CD14-positive monocyte (primary cell): Measurements from ENCODE around the gene NPR3. TPM values are rescaled to one million over a fixed set of nuclear protein-coding genes. Genes with fewer than 3 reads are reported as not detected.

ENCODE experiments used
- DNase-seq, 3 donors: peaks; one replicate each; pipeline ENCODE4 v3.0.0-alpha.2; 2011 to 2022
- H2AFZ ChIP-seq: 2 replicates; pipeline ENCODE4 v1.6.0; 2012; ENCODE audit warnings: mild to moderate bottlenecking, low read depth, low read length, inconsistent platforms; ENCODE audit not compliant: insufficient read depth, poor library complexity, severe bottlenecking
- H3K27ac ChIP-seq, 2 donors: 1 replicate in 1 of 2; 2 replicates in 1 of 2; pipeline ENCODE4 v1.5.1; 2012 to 2013; ENCODE audit warnings: low read length in 2 of 2, control low read depth in 1 of 2, inconsistent platforms in 1 of 2, low read depth in 1 of 2, mild to moderate bottlenecking in 1 of 2
- H3K27me3 ChIP-seq, 2 donors: one replicate each; pipeline versions ENCODE4 v1.6.0 to v1.6.1; 2011 to 2013; ENCODE audit warnings: low read length in 2 of 2; ENCODE audit not compliant: control insufficient read depth in 2 of 2, insufficient read depth in 2 of 2
- H3K36me3 ChIP-seq, 2 donors: replicated peaks in 1 of 2; 1 replicate in 1 of 2; 2 replicates in 1 of 2; pipeline versions ENCODE4 v1.5.1 to v1.6.1; 2012 to 2013; ENCODE audit warnings: low read length in 2 of 2, control low read depth in 1 of 2, inconsistent platforms in 1 of 2, mild to moderate bottlenecking in 1 of 2; ENCODE audit not compliant: insufficient read depth in 2 of 2, control insufficient read depth in 1 of 2
- H3K4me1 ChIP-seq, 2 donors: 1 replicate in 1 of 2; 2 replicates in 1 of 2; pipeline versions ENCODE4 v1.5.1 to v1.6.1; 2012 to 2013; ENCODE audit warnings: low read length in 2 of 2, control low read depth in 1 of 2, inconsistent platforms in 1 of 2, mild to moderate bottlenecking in 1 of 2, moderate library complexity in 1 of 2; ENCODE audit not compliant: insufficient read depth in 2 of 2, control insufficient read depth in 1 of 2
- H3K4me2 ChIP-seq: replicated peaks from 2 replicates; pipeline ENCODE3; 2012; ENCODE audit warnings: low read length, moderate library complexity, mild to moderate bottlenecking; ENCODE audit not compliant: poor library complexity, severe bottlenecking; ENCODE audit errors: extremely low read depth
- H3K4me3 ChIP-seq, 3 experiments: fragments of 200-600 bp in 1 of 3; sonication (generic) in 1 of 3; replicated peaks in 1 of 3; 1 replicate in 2 of 3; 2 replicates in 1 of 3; pipeline ENCODE4 v1.5.1; 2011 to 2013; ENCODE audit warnings: low read length in 3 of 3, mild to moderate bottlenecking in 3 of 3, control low read depth in 2 of 3, low read depth in 2 of 3, inconsistent platforms in 1 of 3, moderate library complexity in 1 of 3
- H3K79me2 ChIP-seq: 2 replicates; pipeline ENCODE4 v1.6.0; 2012; ENCODE audit warnings: mild to moderate bottlenecking, control low read depth, inconsistent platforms, low read length, moderate library complexity; ENCODE audit not compliant: insufficient read depth
- H3K9ac ChIP-seq: 2 replicates; pipeline ENCODE4 v1.6.0; 2017; ENCODE audit warnings: low read length, mild to moderate bottlenecking; ENCODE audit not compliant: insufficient read depth, poor library complexity, severe bottlenecking
- H3K9me3 ChIP-seq, 2 donors: replicated peaks in 1 of 2; 1 replicate in 1 of 2; 2 replicates in 1 of 2; pipeline versions ENCODE4 v1.5.1 to v1.6.1; 2012 to 2013; ENCODE audit warnings: low read length in 2 of 2, control low read depth in 1 of 2; ENCODE audit not compliant: control insufficient read depth in 1 of 2, insufficient read depth in 1 of 2
- H4K20me1 ChIP-seq: 2 replicates; pipeline ENCODE4 v1.6.0; 2012; ENCODE audit warnings: mild to moderate bottlenecking, low read length, control low read depth, moderate library complexity; ENCODE audit not compliant: insufficient read depth
- H3K27ac Mint-ChIP-seq, 7 donors: one replicate each; pipeline ENCODE4 v1.8.0; 2020; ENCODE audit warnings: mild to moderate bottlenecking in 7 of 7, mixed read lengths in 7 of 7, moderate library complexity in 6 of 7, inconsistent platforms in 2 of 7
- H3K27me3 Mint-ChIP-seq, 3 donors: one replicate each; pipeline ENCODE4 v1.8.0; 2021 to 2022; ENCODE audit warnings: low read depth in 3 of 3, mild to moderate bottlenecking in 3 of 3, mixed read lengths in 3 of 3, moderate library complexity in 3 of 3, inconsistent platforms in 1 of 3
- H3K36me3 Mint-ChIP-seq, 2 donors: one replicate each; pipeline ENCODE4 v1.8.0; 2020; ENCODE audit warnings: mixed read lengths in 2 of 2, inconsistent platforms in 1 of 2, mild to moderate bottlenecking in 1 of 2
- H3K4me1 Mint-ChIP-seq: one replicate; pipeline ENCODE4 v1.8.0; 2020; ENCODE audit warnings: mild to moderate bottlenecking, mixed read lengths
- H3K4me3 Mint-ChIP-seq, 2 donors: one replicate each; pipeline ENCODE4 v1.8.0; 2020; ENCODE audit warnings: mild to moderate bottlenecking in 2 of 2, mixed read lengths in 2 of 2, moderate library complexity in 1 of 2
- H3K9me3 Mint-ChIP-seq, 7 donors: one replicate each; pipeline ENCODE4 v1.8.0; 2020 to 2022; ENCODE audit warnings: mixed read lengths in 7 of 7, mild to moderate bottlenecking in 6 of 7, moderate library complexity in 6 of 7, inconsistent platforms in 2 of 7
- CTCF ChIP-seq: fragments of 200-600 bp; IDR thresholded peaks from one replicate; pipeline ENCODE4 v1.8.0; 2022; ENCODE audit warnings: antibody characterized with exemption, mild to moderate bottlenecking
- WGBS: methylation state at CpG from one replicate; pipeline ENCODE4 v1.1.5; 2013; ENCODE audit warnings: missing lambda C conversion rate; ENCODE audit not compliant: insufficient coverage; 5-methylcytosine and 5-hydroxymethylcytosine counted together
- intact Hi-C, 2 donors: fragments of 100-400 bp; cut with micrococcal nuclease; formaldehyde crosslinking; loops; one replicate each; pipeline versions ENCODE4 v1.15.0 to v1.15.1; 2023
- polyA plus RNA-seq, 3 donors: library from polyadenylated mRNA; depleted of rRNA in 1 of 3; unstranded in 2 of 3; stranded (reverse) in 1 of 3; fragments of 300-500 nt in 2 of 3; fragments of >200 nt in 1 of 3; fragmentation: Illumina TruSeq in 2 of 3; gene quantifications; 1 replicate in 2 of 3; 2 replicates in 1 of 3; pipeline ENCODE4 v1.2.3, GENCODE V29; 2012 to 2021

NPR3 gene
- polyA plus RNA-seq, 3 donors, result not detected

DNA sequence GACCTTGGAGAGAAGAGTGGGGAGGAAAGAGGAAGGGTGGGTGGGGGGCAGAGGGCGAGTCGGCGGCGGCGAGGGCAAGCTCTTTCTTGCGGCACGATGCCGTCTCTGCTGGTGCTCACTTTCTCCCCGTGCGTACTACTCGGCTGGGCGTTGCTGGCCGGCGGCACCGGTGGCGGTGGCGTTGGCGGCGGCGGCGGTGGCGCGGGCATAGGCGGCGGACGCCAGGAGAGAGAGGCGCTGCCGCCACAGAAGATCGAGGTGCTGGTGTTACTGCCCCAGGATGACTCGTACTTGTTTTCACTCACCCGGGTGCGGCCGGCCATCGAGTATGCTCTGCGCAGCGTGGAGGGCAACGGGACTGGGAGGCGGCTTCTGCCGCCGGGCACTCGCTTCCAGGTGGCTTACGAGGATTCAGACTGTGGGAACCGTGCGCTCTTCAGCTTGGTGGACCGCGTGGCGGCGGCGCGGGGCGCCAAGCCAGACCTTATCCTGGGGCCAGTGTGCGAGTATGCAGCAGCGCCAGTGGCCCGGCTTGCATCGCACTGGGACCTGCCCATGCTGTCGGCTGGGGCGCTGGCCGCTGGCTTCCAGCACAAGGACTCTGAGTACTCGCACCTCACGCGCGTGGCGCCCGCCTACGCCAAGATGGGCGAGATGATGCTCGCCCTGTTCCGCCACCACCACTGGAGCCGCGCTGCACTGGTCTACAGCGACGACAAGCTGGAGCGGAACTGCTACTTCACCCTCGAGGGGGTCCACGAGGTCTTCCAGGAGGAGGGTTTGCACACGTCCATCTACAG, 760 bp downstream of the NPR3 start:
- under 1% methylated on average over 76 of the region's 76 CpGs for WGBS
- H3K36me3 ChIP-seq, result no peaks in the 10 kb centered on the region
- TF ChIP-seq CTCF, result no peak
- peak overlapping the region in 1 of 3 experiments; percentile 67 for H3K4me3 ChIP-seq
- H3K9me3 ChIP-seq, result peaks cover 0 to 26% of the 10 kb centered on the region in 2 donors
- Mint-ChIP-seq H3K4me1 (peaks cover 62% of the 10 kb centered on the region), H3K4me3 (peak overlapping the region; percentile 59 to 90), H3K27me3 (peaks cover 75 to 83% (median 77%) of the 10 kb centered on the region in 3 donors), H3K27ac (no peak overlapping the region), H3K9me3 (peaks cover 0 to 12% (median 4%) of the 10 kb centered on the region in 7 donors), H3K36me3 (peaks cover 3 to 14% of the 10 kb centered on the region in 2 donors)
- peaks cover 50 to 61% of the 10 kb centered on the region in 2 donors for H3K4me1 ChIP-seq
- H3K27ac ChIP-seq, result no peak overlapping the region
- H4K20me1 ChIP-seq, result no peaks in the 10 kb centered on the region
- H3K4me2 ChIP-seq, result peak overlapping the region; percentile 71
- peak overlapping the region; percentile 8 for H3K9ac ChIP-seq
- H3K79me2 ChIP-seq, result no peaks in the 10 kb centered on the region
- peak overlapping the region; percentile 13 for H2AFZ ChIP-seq
- DNase-seq, result no peak
- peaks cover 33 to 82% of the 10 kb centered on the region in 2 donors for H3K27me3 ChIP-seq
- intact Hi-C loops, result no loop called here

DNA sequence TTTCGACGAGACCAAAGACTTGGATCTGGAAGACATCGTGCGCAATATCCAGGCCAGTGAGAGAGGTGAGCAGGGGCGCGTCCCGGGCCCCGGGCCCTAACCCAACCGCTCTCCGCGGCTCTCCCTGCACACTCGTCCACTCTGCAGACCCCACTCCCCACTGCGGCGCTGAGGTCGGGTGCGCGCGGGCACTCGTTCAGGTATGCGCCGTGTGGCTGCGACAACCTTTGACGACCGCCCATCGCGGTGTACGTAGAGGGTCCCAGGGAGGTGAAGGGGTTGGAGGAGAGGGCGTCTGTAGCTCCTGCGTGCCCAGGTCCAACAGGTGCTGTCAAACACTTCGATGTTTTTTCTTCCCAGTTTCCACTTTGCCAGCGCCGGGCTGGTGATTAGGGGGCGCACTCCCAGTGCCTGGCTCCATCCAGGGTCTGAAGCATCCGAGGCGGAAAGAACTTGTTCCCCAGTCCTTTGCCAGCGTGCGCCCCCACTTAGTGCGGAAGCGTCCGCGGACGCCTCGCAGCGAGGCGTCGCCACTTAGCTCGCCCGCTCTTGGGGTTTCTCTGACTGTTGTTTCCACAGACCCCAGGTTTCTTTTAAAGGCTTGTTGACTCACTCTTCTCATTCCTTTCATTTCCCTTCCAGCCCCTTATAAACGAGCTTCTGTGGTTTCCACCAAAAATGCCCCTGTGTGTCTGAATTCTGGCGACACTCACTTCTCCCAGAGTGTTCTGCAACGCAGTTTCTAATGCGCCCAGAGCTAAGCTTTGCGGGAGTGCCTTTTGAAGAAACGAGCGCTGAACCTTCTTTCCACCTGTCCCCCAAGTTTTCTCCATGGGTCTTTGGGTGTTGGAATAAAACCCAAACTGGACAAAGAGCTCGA, 1.6 kb downstream of the NPR3 start:
- Histone ChIP-seq H3K9me3 (peaks cover 0 to 26% of the 10 kb centered on the region in 2 donors), H3K79me2 (no peaks in the 10 kb centered on the region), H3K4me3 (peak overlapping the region in 1 of 3 experiments; percentile 67), H2AFZ (peak overlapping the region; percentile 51), H3K9ac (no peak overlapping the region), H4K20me1 (no peaks in the 10 kb centered on the region), H3K4me2 (peak overlapping the region; percentile 71), H3K27me3 (peaks cover 31 to 76% of the 10 kb centered on the region in 2 donors), H3K36me3 (no peaks in the 10 kb centered on the region), H3K4me1 (peaks cover 50 to 61% of the 10 kb centered on the region in 2 donors), H3K27ac (no peak overlapping the region)
- peaks cover 62% of the 10 kb centered on the region for H3K4me1 Mint-ChIP-seq
- under 1% methylated on average over 53 of the region's 56 CpGs for WGBS
- TF ChIP-seq CTCF, result no peak
- peak overlapping the region; percentile 60 to 90 for H3K4me3 Mint-ChIP-seq
- peaks cover 74 to 78% (median 75%) of the 10 kb centered on the region in 3 donors for H3K27me3 Mint-ChIP-seq
- H3K27ac Mint-ChIP-seq, result no peak overlapping the region
- no peak for DNase-seq
- peaks cover 3 to 14% of the 10 kb centered on the region in 2 donors for H3K36me3 Mint-ChIP-seq
- H3K9me3 Mint-ChIP-seq, result peaks cover 0 to 13% (median 9%) of the 10 kb centered on the region in 7 donors
- intact Hi-C loops, result no loop called here
